Effector CD8-positive, alpha-beta T cell (primary cell): ENCODE measurements around the gene TOB1.
"Not testable (repeated sequence)": the region's sequence is repeated elsewhere in the genome, so short reads cannot be mapped to it uniquely, and the experiment has no call there.

Source experiments
- DNase-seq: peaks from one replicate; lab custom pipeline; 2025; lab: John Stamatoyannopoulos, UW

TOB1 gene

GRCh38 chr17:50868140-50868438 lies 1.9 kb upstream of the TOB1 start:
- DNase-seq, result no peak

GRCh38 chr17:50867363-50868139 lies 1.4 kb upstream of the TOB1 start:
- DNase-seq, result peak; percentile 77

DNA sequence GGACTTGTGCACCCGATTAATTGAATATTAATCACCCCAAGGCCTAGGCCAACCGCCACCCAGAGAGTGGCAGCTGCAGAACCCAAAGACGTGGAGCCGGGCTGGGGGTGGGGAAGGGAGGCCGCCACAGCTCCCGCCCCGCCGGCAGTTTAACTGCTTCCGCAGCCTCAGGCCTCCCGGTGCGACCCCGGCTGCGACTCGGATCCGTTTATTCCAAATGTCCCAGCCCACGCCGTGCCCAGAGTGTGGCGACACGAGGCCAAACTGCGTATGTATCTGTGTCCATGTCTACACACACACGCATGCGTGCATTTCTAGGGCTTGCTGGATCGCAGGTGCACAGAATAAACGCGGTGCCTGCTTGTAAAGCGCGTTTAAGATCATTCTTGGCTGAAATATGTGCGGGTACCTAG lies 802 bp upstream of the TOB1 start:
- peak; percentile 64 for DNase-seq

DNA sequence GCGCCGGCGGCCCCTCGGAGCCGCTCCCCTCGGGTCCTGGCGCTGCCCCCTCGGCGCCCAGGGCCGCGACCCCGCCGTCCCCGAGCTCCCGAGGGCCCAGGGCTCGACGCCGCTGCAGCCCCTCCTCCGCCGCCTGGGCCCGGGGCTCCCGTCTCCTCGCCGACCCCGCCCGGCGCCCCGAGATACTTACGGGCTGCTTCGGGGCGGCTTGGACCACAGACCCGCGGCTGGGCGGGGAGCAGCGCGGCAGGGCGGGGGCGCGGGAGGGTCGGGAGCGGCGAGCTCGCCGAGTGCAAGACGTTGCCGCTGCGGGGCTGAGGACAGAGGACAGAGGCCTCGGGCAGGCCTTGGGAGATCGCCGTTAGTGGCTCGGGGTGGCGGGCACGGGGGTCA lies 290 bp downstream of the TOB1 start:
- DNase-seq, result no peak

GRCh38 chr17:50865060-50865867 lies 890 bp downstream of the TOB1 start:
- peak; percentile 30 for DNase-seq

DNA sequence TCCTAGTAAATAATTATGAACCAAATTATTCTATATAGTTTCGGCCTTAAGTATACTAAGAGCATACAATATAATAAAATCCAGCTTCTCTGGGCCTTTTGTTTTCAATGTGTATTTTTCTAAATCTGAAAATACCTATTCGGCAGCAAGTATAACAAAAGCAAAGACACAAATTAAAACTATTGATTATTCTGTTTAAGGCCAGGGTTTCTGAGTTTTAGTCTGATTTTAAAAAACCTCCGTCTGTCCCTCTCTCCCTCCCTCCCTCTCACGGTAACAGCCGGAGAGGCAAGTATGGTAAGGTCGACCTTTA lies 1.5 kb downstream of the TOB1 start:
- DNase-seq, result no peak

- DNase-seq, result no peak
Observed at GRCh38 chr17:50863931-50864330, 2.2 kb downstream of the TOB1 start.

- no peak for DNase-seq
Observed at GRCh38 chr17:50863221-50863843, 2.8 kb downstream of the TOB1 start.

- DNase-seq, result no peak
Observed at GRCh38 chr17:50861822-50862528, 4.2 kb downstream of the TOB1 start.

- DNase-seq, result no peak
Observed at GRCh38 chr17:50861334-50861676, 4.8 kb downstream of the TOB1 start.

- DNase-seq, result not testable (repeated sequence)
Observed at GRCh38 chr17:50859727-50860126, 6.4 kb downstream of the TOB1 start.

DNA sequence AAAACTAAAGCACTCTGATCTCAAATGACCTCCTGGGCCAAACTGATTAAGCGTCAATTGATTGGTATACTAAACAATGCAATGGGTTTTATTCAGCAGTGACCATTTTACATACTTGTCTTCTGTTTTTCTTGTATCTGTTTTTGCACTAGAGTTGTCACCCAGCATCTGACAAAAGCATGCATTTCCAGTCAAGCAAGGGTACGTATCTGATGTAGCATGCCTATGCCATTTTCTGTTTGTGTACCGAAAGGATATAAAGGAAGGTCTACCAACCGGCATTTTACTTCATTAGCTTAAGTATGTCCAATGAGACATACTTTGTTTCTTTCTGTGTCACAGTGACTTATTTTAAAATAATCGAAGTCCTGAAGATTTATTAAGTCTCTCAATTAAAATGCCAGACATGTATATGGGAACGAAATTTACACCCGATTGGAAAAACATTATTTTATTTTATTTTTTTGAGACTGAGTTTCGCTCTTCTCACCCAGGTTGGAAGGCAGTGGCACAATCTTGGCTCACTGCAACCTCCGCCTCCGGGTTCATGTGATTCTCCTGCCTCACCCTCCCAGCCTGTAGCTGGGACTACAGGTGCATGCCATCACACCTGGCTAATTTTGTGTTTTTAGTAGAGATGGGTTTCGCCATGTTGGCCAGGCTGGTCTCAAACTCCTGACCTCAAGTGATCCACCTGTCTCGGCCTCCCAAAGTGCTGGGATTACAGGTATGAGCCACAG lies 7.5 kb downstream of the TOB1 start:
- no peak for DNase-seq

GRCh38 chr17:50856431-50856830 lies 9.7 kb downstream of the TOB1 start:
- DNase-seq, result no peak

GRCh38 chr17:50855708-50856330 lies 10.3 kb downstream of the TOB1 start:
- no peak for DNase-seq

- DNase-seq, result no peak
Observed at GRCh38 chr17:50853781-50854180, 12.4 kb downstream of the TOB1 start.

DNA sequence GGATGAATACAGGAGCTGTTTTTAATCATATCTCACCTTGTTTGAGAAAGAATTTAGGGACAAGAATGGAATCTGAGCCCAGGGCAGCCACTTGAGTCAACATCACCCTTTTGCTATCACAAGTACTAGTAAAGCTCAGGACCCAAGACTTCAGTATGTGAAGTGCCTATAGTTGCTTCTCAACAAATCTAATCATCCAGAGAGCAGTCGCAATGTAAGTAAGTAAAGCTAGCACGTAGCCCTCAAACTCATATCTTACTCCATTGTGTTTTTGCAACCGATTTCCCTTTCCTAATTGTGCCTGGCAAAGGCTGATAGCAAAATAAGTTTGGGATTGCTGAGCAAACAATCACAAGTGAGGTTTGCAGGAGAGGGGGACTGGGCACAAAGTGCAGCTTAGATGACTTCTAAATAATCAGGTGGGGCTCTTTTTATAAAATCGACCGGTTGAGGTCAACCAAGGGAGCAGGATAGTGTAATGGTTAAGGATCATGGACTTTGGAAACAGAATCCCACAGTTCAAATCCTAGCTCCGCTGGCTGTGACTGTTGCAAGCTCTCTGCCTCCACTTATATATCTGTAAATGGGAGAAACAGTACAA lies 13.0 kb downstream of the TOB1 start:
- no peak for DNase-seq

- DNase-seq, result no peak
Observed at GRCh38 chr17:50850640-50851039, 15.5 kb downstream of the TOB1 start.

DNA sequence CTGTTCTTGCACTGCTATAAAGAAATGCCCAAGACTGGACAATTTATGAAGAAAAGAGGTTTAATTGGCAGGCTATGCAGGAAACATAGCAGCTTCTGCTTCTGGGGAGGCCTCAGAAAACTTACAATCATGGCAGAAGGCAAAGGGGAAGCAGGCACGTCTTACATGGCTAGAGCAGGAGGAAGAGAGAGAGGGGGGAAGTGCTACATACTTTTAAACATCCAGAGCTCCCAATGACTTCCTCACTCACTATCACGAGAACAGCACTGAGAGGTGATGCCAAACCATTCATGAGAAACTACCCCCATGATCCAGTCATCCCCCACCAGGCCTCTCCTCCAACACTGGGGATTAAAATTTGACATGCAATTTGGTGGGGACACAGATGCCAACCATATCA lies 17.4 kb downstream of the TOB1 start:
- DNase-seq, result no peak

DNA sequence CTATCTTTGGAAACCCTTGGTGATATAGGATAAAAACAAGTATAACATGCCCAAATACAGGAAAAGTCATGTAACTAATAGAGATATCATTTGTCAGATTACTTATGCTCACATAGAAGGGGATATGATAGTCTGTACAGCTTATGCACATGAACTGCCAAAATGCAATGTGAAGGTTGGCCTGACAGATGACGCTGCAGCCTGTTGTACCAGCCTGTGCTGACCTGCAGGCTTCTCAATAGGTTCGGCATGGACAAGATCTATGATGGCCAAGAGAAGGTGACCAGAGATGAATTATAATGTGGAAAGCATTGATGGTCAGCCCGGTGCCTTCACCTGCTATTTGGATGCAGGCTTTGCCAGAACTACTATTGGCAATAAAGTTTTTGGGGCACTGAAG lies 18.1 kb downstream of the TOB1 start:
- no peak for DNase-seq

GRCh38 chr17:50847566-50847965 lies 18.6 kb downstream of the TOB1 start:
- no peak for DNase-seq
